Transverse colon (tissue), 4 donors: Measurements from ENCODE around the gene TNKS2.

Source experiments
- CTCF ChIP-seq, 5 experiments: fragments of 200-600 bp in 3 of 5; fragments of 450-650 bp in 2 of 5; sonication (generic) in 3 of 5; IDR thresholded peaks; 1 replicate in 2 of 5; 2 replicates in 3 of 5; pipeline ENCODE4 v1.5.1; 2016 to 2017; ENCODE audit warnings: antibody characterized with exemption in 5 of 5, inconsistent platforms in 3 of 5, mild to moderate bottlenecking in 2 of 5, moderate library complexity in 1 of 5
- EP300 ChIP-seq: sonication (generic); formaldehyde crosslinking; IDR thresholded peaks from one replicate; pipeline ENCODE4 v1.6.1; 2017; ENCODE audit warnings: antibody characterized with exemption, low read depth
- POLR2A ChIP-seq: fragments of 450-650 bp; IDR thresholded peaks from one replicate; pipeline ENCODE4 v1.6.1; 2016; ENCODE audit warnings: antibody characterized with exemption, mild to moderate bottlenecking, moderate library complexity
- POLR2AphosphoS5 ChIP-seq, 3 donors: sonication (generic); formaldehyde crosslinking; IDR thresholded peaks; one replicate each; pipeline ENCODE4 v1.6.1; 2016; ENCODE audit warnings: antibody characterized with exemption in 3 of 3

GRCh38 chr10:91909117-91909677 lies 111.0 kb downstream of the TNKS2 start, which contains the start of gene FGFBP3:
- TF ChIP-seq CTCF (IDR thresholded peaks at IDR 0.05) (peak in 1 of 5 experiments; percentile 6), POLR2A (no peak), POLR2AphosphoS5 (IDR thresholded peaks at IDR 0.05) (no peak), EP300 (no peak)
